Uterus (tissue), 4 donors: ENCODE measurements around the gene NPHP4. TPM values are rescaled to one million over a fixed set of nuclear protein-coding genes. Genes with fewer than 3 reads are reported as not detected.

Experiments
- DNase-seq, 2 donors: peaks; one replicate each; pipeline ENCODE4 v3.0.0-alpha.2; 2019 to 2020
- H3K27ac ChIP-seq, 2 donors: fragments of 200-600 bp; sonication (generic); 1 replicate in 1 of 2; 2 replicates in 1 of 2; pipeline ENCODE4 v1.5.1; 2016 to 2018
- H3K27me3 ChIP-seq, 2 donors: fragments of 200-600 bp; sonication (generic); one replicate each; pipeline ENCODE4 v1.5.1; 2018 to 2019; ENCODE audit warnings: control low read depth in 1 of 2
- H3K36me3 ChIP-seq, 2 donors: fragments of 200-600 bp; sonication (generic); one replicate each; pipeline ENCODE4 v1.5.1; 2019; ENCODE audit warnings: control low read depth in 1 of 2
- H3K4me1 ChIP-seq, 2 donors: fragments of 200-600 bp; sonication (generic); one replicate each; pipeline ENCODE4 v1.5.1; 2018 to 2019; ENCODE audit warnings: control low read depth in 1 of 2
- H3K4me3 ChIP-seq, 2 donors: fragments of 200-600 bp; sonication (generic); 1 replicate in 1 of 2; 2 replicates in 1 of 2; pipeline ENCODE4 v1.5.1; 2018 to 2019; ENCODE audit warnings: mild to moderate bottlenecking in 1 of 2
- H3K9me3 ChIP-seq, 2 donors: fragments of 200-600 bp; sonication (generic); one replicate each; pipeline ENCODE4 v1.5.1; 2019; ENCODE audit warnings: control low read depth in 1 of 2
- POLR2A ChIP-seq, 2 donors: fragments of 450-650 bp; IDR thresholded peaks; one replicate each; pipeline ENCODE4 v1.6.1; 2016; ENCODE audit warnings: antibody characterized with exemption in 2 of 2, mild to moderate bottlenecking in 1 of 2, moderate library complexity in 1 of 2
- intact Hi-C: fragments of 100-400 bp; cut with DNase I; formaldehyde crosslinking; loops from one replicate; pipeline ENCODE4 v1.15.1; 2023; ENCODE audit warnings: low total_unique reads
- total RNA-seq, 4 donors: library from RNA; depleted of rRNA in 3 of 4; stranded (reverse); fragments of >200 nt in 3 of 4; gene quantifications; one replicate each; pipeline versions ENCODE4 v1.1.0 to v1.2.4, GENCODE V29; 2014 to 2023
- TF ChIP-seq, protein P1 (sequence below), 4 experiments: fragments of 200-600 bp in 2 of 4; fragments of 450-650 bp in 2 of 4; sonication (generic) in 2 of 4; IDR thresholded peaks; one replicate each; pipeline ENCODE4 v1.5.1; 2016 to 2019; ENCODE audit warnings: antibody characterized with exemption in 4 of 4, mild to moderate bottlenecking in 2 of 4, moderate library complexity in 1 of 4
- donor health status: DM: yes; HTN: yes; CAD: no.

Gene NPHP4
- total RNA-seq, 4 donors from 2014 or later = 1.3 to 16.2 (median 7.0) TPM

DNA sequence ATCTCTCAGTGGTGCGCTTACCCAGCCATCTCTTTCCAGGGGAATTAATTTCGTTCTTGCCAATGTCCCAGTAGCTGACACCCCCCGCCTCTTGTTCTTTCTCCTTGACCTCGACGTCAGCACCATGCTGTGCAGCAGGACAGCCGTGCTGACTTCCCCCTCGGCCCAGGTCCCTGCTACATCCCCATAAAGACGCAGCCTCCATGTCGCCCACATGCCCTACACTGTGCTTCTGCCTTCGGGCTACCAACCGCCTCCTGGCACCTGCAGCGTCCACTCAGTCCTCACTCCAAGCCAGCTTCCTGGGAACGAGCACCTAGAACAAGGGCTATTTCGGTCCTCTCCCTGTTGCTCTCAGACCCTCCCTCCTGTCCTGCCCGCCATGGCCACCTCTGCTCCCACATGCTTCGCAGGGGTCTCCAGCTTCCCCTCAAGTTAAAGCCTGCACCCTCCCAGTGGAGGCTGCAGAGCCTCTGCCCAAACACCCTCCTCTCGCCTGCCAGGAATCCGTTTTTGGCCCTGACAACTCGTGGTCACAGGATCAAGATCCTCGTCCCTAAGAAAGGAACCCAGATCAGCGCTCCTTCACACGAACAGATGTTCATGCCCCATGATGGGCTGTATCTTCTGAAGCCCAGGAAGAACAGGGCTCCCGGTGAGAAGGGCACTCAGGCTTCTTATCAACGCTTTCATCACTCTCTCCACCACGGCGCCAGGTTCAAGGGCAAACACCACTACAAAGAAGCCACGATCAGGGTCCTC lies 109.7 kb downstream of the NPHP4 start:
- Histone ChIP-seq H3K4me1 (no peaks in the 10 kb centered on the region), H3K27ac (no peak overlapping the region), H3K4me3 (no peak overlapping the region), H3K27me3 (no peaks in the 10 kb centered on the region), H3K9me3 (no peaks in the 10 kb centered on the region), H3K36me3 (no peaks in the 10 kb centered on the region)
- intact Hi-C loops = no loop called here
- no peak for DNase-seq
- no peak for TF ChIP-seq POLR2A (IDR thresholded peaks at IDR 0.05)
- TF ChIP-seq, protein P1, sequence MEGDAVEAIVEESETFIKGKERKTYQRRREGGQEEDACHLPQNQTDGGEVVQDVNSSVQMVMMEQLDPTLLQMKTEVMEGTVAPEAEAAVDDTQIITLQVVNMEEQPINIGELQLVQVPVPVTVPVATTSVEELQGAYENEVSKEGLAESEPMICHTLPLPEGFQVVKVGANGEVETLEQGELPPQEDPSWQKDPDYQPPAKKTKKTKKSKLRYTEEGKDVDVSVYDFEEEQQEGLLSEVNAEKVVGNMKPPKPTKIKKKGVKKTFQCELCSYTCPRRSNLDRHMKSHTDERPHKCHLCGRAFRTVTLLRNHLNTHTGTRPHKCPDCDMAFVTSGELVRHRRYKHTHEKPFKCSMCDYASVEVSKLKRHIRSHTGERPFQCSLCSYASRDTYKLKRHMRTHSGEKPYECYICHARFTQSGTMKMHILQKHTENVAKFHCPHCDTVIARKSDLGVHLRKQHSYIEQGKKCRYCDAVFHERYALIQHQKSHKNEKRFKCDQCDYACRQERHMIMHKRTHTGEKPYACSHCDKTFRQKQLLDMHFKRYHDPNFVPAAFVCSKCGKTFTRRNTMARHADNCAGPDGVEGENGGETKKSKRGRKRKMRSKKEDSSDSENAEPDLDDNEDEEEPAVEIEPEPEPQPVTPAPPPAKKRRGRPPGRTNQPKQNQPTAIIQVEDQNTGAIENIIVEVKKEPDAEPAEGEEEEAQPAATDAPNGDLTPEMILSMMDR (IDR thresholded peaks at IDR 0.05) = no peak

DNA sequence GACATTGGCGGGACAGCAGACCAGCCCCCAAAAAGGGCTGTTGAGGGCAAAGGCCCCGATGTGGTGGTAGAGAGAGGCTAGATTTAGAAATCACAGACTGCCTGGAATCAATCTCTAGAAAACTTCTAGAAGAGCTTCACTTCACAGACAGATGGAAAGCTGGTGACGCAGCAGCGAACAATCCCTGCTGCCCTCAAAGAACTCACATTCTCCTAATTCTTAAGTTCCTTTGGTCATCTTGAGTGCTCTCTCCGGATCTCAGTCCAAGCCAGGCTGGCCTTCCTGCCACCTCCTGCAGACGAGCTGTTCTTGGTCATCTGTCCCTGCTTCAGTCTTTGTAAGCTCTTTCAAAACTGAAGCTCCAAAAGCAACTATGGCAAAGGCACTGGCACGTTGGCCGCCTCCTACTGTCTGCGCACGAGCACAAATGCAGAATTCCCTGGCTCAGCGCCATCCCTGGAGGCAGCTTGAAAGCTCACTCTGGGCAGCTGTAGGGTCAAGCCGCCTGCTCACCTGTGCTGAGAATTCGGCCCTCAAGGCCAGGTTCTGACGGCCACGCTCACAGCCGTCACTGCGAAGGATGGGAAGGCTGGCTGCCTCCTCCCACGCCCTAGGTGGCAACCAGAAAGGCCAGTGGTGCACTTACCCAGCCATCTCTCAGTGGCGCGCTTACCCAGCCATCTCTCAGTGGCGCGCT lies 110.6 kb downstream of the NPHP4 start:
- H3K4me3 ChIP-seq = no peak overlapping the region
- H3K9me3 ChIP-seq = no peaks in the 10 kb centered on the region
- DNase-seq = no peak
- no peaks in the 10 kb centered on the region for H3K4me1 ChIP-seq
- no peak for TF ChIP-seq POLR2A (IDR thresholded peaks at IDR 0.05)
- TF ChIP-seq, protein P1 (IDR thresholded peaks at IDR 0.05) = no peak
- H3K27ac ChIP-seq = no peak overlapping the region
- H3K36me3 ChIP-seq = no peaks in the 10 kb centered on the region
- H3K27me3 ChIP-seq = no peaks in the 10 kb centered on the region
- intact Hi-C loops = no loop called here

DNA sequence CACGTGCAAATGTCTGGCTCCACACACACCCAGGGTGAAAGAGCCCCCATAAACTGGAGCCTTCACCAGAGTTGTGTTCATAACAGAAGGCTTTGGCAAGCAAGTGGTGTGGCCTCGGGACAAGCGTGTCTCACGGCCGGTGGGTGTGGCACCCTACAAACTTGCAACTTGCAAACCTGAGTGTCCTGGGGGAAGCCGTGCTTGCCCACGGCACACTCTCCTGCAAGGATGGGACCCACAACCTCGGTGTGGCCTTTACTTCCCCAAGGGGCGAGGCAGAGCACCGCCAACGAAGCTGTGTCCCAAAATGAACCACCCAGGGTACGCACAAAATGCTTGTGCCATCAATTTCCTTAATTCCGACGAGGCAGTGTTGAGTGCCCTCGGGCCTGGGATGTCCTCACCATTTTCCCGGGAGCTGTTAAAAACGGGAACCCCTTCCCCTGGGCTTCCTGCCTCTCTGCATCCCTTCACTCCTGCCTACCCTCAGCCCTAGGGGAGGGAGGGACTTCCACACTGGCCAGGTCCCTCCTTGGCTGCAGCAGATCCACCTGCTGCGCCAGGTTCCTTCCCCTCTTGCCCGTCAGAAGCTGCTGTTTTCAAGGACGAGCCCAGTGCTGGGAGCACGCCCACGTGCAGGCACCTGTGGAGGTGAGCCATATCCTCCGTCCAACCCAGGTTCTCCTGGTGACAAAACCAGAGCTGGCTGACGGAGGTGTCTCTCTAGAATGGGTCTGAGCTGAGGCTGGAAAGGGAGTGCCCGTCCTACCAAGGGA lies 111.4 kb downstream of the NPHP4 start:
- no peak for DNase-seq
- Histone ChIP-seq H3K36me3 (no peaks in the 10 kb centered on the region), H3K27me3 (no peaks in the 10 kb centered on the region), H3K4me1 (no peaks in the 10 kb centered on the region), H3K4me3 (no peak overlapping the region), H3K9me3 (no peaks in the 10 kb centered on the region), H3K27ac (no peak overlapping the region)
- intact Hi-C loops = no loop called here
- TF ChIP-seq, protein P1 (IDR thresholded peaks at IDR 0.05) = no peak
- TF ChIP-seq POLR2A (IDR thresholded peaks at IDR 0.05) = no peak

DNA sequence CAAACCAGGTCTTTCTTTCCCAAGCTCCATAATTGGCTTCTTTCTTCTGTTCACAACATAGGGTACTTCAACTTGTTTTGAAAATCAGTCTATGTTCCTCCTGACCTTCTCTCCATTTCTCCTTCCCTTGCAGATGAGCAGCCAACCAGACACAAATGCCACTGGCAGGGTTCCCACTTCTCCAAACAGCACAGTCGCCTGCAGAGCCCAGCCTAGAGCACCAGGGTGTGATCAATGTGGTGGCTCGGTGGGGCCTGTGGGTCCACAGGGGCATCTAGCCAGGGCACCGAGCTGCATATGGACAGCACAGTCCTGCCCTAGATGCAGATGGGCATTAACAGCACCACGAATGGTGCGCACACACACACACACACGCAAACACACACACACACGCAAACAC lies 112.8 kb downstream of the NPHP4 start:
- intact Hi-C loops = no loop called here
- H3K36me3 ChIP-seq = no peaks in the 10 kb centered on the region
- no peak for DNase-seq
- H3K27me3 ChIP-seq = no peaks in the 10 kb centered on the region
- no peak overlapping the region for H3K27ac ChIP-seq
- no peaks in the 10 kb centered on the region for H3K9me3 ChIP-seq
- no peak overlapping the region for H3K4me3 ChIP-seq
- H3K4me1 ChIP-seq = no peaks in the 10 kb centered on the region
- TF ChIP-seq, protein P1 (IDR thresholded peaks at IDR 0.05) = no peak
- TF ChIP-seq POLR2A (IDR thresholded peaks at IDR 0.05) = no peak
